HL-60 (cell line): Measurements from ENCODE around the gene RHBDL3.

Experiments
- CTCF ChIP-seq: IDR thresholded peaks from one replicate; pipeline ENCODE4 v1.5.1; 2011; ENCODE audit warnings: low read length, control low read depth, inconsistent platforms; ENCODE audit not compliant: insufficient read depth
- GABPA ChIP-seq: IDR thresholded peaks from 2 replicates; pipeline ENCODE4 v1.6.1; 2012; ENCODE audit warnings: low read depth
- POLR2AphosphoS5 ChIP-seq: IDR thresholded peaks from 2 replicates; pipeline ENCODE4 v1.6.1; 2012; ENCODE audit warnings: low read depth
- REST ChIP-seq: IDR thresholded peaks from 2 replicates; pipeline ENCODE4 v1.6.1; 2012; ENCODE audit warnings: low read depth; ENCODE audit not compliant: insufficient replicate concordance

GRCh38 chr17:32297860-32298259 is 32.2 kb downstream of the RHBDL3 start:
- no peak for TF ChIP-seq CTCF
- TF ChIP-seq POLR2AphosphoS5 = no peak
- TF ChIP-seq GABPA = no peak
- no peak for TF ChIP-seq REST
